Ovary (tissue), 9 donors: ENCODE measurements around the gene NDUFA12. TPM values are rescaled to one million over a fixed set of nuclear protein-coding genes. Genes with fewer than 3 reads are reported as not detected.

ENCODE experiments used
- DNase-seq, 5 donors: peaks; one replicate each; pipeline ENCODE4 v3.0.0-alpha.2; 2019 to 2020
- H3K27ac ChIP-seq, 2 donors: fragments of 200-600 bp; one replicate each; pipeline versions ENCODE4 v1.5.1 to v1.8.0; 2019 to 2022
- H3K27me3 ChIP-seq: fragments of 200-600 bp; one replicate; pipeline ENCODE4 v1.8.0; 2022
- H3K36me3 ChIP-seq: fragments of 200-600 bp; sonication (generic); one replicate; pipeline ENCODE4 v1.5.1; 2019
- H3K4me1 ChIP-seq: one replicate; pipeline ENCODE4 v1.8.1; 2013; ENCODE audit warnings: mild to moderate bottlenecking, moderate library complexity; ENCODE audit not compliant: insufficient read depth
- H3K4me3 ChIP-seq: fragments of 200-600 bp; sonication (generic); one replicate; pipeline ENCODE4 v1.5.1; 2017
- H3K9me3 ChIP-seq, 2 donors: fragments of 200-600 bp in 1 of 2; sonication (generic) in 1 of 2; one replicate each; pipeline versions ENCODE4 v1.5.1 to v1.8.1; 2013 to 2019; ENCODE audit warnings: mild to moderate bottlenecking in 1 of 2, moderate library complexity in 1 of 2
- EP300 ChIP-seq: sonication (generic); formaldehyde crosslinking; IDR thresholded peaks from one replicate; pipeline ENCODE4 v1.6.1; 2017; ENCODE audit warnings: antibody characterized with exemption
- POLR2A ChIP-seq: fragments of 450-650 bp; IDR thresholded peaks from one replicate; pipeline ENCODE4 v1.6.1; 2017; ENCODE audit warnings: antibody characterized with exemption, mild to moderate bottlenecking, moderate library complexity
- WGBS, 3 donors: extraction: QIAGEN DNeasy Blood & Tissue Kit in 1 of 3; methylation state at CpG; one replicate each; pipeline versions ENCODE4 v1.1.5 to v1.1.7; 2013 to 2017; 5-methylcytosine and 5-hydroxymethylcytosine counted together
- intact Hi-C, 4 donors: fragments of 100-400 bp; cut with DNase I; formaldehyde crosslinking; loops; one replicate each; pipeline versions ENCODE4 v1.11.0 to v1.15.1; 2022 to 2023
- polyA plus RNA-seq, 2 donors: library from polyadenylated mRNA; stranded (reverse); fragments of 200-250 nt in 1 of 2; fragments of 350-450 nt in 1 of 2; fragmentation: Illumina TruSeq in 1 of 2; extraction: RNeasy Lipid Tissue Mini Kit (QIAGEN cat#74804) in 1 of 2; gene quantifications; one replicate each; pipeline ENCODE4 v1.2.3, GENCODE V29; 2013 to 2014
- total RNA-seq, 7 donors: library from RNA; depleted of rRNA in 2 of 7; stranded (reverse); fragments of >200 nt in 2 of 7; fragmentation: NEBNext Ultra II Directional in 3 of 7; extraction: Animal tissue kit (Norgen Biotek cat#: 25700) in 3 of 7; gene quantifications; one replicate each; pipeline versions ENCODE4 v1.1.0 to v1.2.4, GENCODE V29; 2016 to 2023
- TF ChIP-seq, protein P1 (sequence below), 3 donors: fragments of 450-650 bp in 2 of 3; fragments of 200-600 bp in 1 of 3; IDR thresholded peaks; one replicate each; pipeline versions ENCODE4 v1.5.1 to v1.8.0; 2016 to 2022; ENCODE audit warnings: antibody characterized with exemption in 3 of 3, mild to moderate bottlenecking in 1 of 3
- donor health status: DM: no; HTN: no; CAD: no; lungs with moderate emphysema.
- donor health status: DM: no; HTN: no; CAD: no.
- donor health status: Bipolar disorder and iron deficiency.
- donor health status: DM: yes; HTN: yes; CAD: no.
- donor health status: DM: no; HTN: no; CAD: no.
- donor health status: DM: yes; HTN: yes; CAD: no.

NDUFA12 gene
- total and polyA plus RNA-seq, 9 donors, result 51.1 to 151 (median 60.2) TPM

DNA sequence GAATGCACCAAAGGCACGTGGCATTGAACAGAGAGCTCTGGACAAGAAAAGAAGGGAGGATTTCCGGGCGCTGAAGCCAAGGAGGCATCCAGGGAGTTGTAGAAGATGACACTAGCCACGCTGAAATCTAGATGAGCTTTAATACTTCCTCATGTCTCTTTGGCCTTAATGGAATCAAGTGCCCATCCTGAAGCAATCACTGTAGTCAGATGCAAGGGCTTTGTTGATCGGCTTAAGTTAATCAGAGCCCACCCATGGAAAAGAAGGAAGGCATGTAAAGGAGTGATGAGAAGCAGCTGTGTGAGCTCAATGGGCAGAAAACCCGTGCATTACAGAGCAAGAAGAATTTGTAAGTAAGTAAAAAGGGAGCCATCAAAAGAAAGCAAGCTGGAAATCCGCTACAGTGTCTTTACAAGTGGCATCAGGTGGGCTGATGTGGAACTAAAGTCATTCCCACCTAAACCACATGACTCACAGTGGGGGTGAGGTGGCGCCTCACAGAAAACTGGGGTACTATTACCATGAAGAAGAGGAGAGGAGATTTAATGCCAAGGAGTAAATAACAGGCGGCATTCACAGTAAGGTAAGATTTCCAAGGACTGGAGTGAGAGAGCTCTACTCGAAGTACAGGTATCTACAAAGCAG lies 48.4 kb downstream of the NDUFA12 start:
- Histone ChIP-seq H3K4me3 (no peak overlapping the region), H3K4me1 (no peaks in the 10 kb centered on the region), H3K27me3 (no peaks in the 10 kb centered on the region), H3K36me3 (no peaks in the 10 kb centered on the region), H3K9me3 (no peaks in the 10 kb centered on the region), H3K27ac (no peak overlapping the region)
- intact Hi-C loops, result no loop called here
- 85 to 89% (median 86%) methylated on average over 10 of the region's 10 CpGs for WGBS, 3 donors
- no peak for DNase-seq
- no peak for TF ChIP-seq POLR2A
- TF ChIP-seq EP300, result no peak
- TF ChIP-seq, protein P1, sequence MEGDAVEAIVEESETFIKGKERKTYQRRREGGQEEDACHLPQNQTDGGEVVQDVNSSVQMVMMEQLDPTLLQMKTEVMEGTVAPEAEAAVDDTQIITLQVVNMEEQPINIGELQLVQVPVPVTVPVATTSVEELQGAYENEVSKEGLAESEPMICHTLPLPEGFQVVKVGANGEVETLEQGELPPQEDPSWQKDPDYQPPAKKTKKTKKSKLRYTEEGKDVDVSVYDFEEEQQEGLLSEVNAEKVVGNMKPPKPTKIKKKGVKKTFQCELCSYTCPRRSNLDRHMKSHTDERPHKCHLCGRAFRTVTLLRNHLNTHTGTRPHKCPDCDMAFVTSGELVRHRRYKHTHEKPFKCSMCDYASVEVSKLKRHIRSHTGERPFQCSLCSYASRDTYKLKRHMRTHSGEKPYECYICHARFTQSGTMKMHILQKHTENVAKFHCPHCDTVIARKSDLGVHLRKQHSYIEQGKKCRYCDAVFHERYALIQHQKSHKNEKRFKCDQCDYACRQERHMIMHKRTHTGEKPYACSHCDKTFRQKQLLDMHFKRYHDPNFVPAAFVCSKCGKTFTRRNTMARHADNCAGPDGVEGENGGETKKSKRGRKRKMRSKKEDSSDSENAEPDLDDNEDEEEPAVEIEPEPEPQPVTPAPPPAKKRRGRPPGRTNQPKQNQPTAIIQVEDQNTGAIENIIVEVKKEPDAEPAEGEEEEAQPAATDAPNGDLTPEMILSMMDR (IDR thresholded peaks at IDR 0.05), result no peak

DNA sequence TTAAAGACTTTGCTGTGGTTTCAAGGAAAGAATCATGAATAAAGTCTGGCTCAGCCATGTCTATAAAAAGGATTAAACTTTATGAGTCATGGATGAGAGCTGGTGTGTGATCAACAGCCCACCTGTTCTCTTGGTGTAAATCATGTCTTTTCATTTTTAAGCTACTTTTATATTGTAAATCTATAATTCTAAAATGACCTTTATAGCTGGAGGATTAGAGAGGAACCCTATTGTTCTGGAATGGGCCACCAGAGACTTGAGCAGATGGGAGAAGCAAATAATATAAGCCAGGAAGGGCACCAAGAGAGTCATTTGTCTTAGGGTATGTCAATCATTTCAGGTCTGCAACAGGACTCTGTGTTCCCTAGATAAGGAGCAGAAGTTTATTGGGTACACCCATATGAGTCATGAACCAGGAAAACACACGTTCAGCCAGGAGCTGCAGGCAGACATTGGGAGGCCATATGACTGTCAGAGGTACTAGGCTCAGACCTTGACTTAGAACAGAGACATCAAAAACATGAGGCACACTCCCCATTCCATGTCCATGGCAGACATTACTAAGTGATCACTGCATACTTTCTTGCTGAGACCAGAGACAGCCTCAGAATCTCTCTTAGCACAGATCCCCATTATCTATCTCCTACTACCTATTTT lies 49.3 kb downstream of the NDUFA12 start:
- intact Hi-C loops, result no loop called here
- no peak overlapping the region for H3K4me3 ChIP-seq
- TF ChIP-seq POLR2A (no peak), EP300 (no peak)
- TF ChIP-seq, protein P1 (IDR thresholded peaks at IDR 0.05), result no peak
- no peak for DNase-seq
- WGBS, 3 donors, result 0% methylated on average over 1 of the region's 1 CpG
- H3K4me1 ChIP-seq, result no peaks in the 10 kb centered on the region
- H3K27ac ChIP-seq, result no peak overlapping the region
- no peaks in the 10 kb centered on the region for H3K9me3 ChIP-seq
- H3K27me3 ChIP-seq, result no peaks in the 10 kb centered on the region
- no peaks in the 10 kb centered on the region for H3K36me3 ChIP-seq

- H3K27ac ChIP-seq, result no peak overlapping the region
- no peaks in the 10 kb centered on the region for H3K27me3 ChIP-seq
- WGBS, 3 donors, result 50 to 58% (median 51%) methylated on average over 2 of the region's 2 CpGs
- no peak overlapping the region for H3K4me3 ChIP-seq
- TF ChIP-seq POLR2A (no peak), EP300 (no peak)
- TF ChIP-seq, protein P1 (IDR thresholded peaks at IDR 0.05), result no peak
- intact Hi-C loops, result no loop called here
- no peaks in the 10 kb centered on the region for H3K36me3 ChIP-seq
- H3K9me3 ChIP-seq, result no peaks in the 10 kb centered on the region
- no peak for DNase-seq
- H3K4me1 ChIP-seq, result peaks cover 3% of the 10 kb centered on the region
Observed at GRCh38 chr12:94952325-94952724, 51.2 kb downstream of the NDUFA12 start.

- WGBS, 3 donors, result 67 to 74% (median 72%) methylated on average over 7 of the region's 7 CpGs
- no peak for DNase-seq
- Histone ChIP-seq H3K4me1 (peaks cover 5% of the 10 kb centered on the region), H3K4me3 (no peak overlapping the region), H3K9me3 (no peaks in the 10 kb centered on the region), H3K27ac (no peak overlapping the region), H3K27me3 (no peaks in the 10 kb centered on the region), H3K36me3 (no peaks in the 10 kb centered on the region)
- TF ChIP-seq, protein P1 (IDR thresholded peaks at IDR 0.05), result no peak
- TF ChIP-seq POLR2A (no peak), EP300 (no peak)
- intact Hi-C loops, result no loop called here
Observed at GRCh38 chr12:94951071-94951934, 52.2 kb downstream of the NDUFA12 start.
